ENCODE results near the gene ANKRD29. TPM values are rescaled to one million over a fixed set of nuclear protein-coding genes. Genes with fewer than 3 reads are reported as not detected.
A peak's percentile ranks its signal among the peaks of the same experiment; 100 is the strongest.

The ANKRD29 gene
- total and polyA plus RNA-seq, 9 of the 15 experiments (the other 6 are each of a cell fraction or from before 2014, with no cell fraction given): 0.36 TPM; not detected in 8

DNA sequence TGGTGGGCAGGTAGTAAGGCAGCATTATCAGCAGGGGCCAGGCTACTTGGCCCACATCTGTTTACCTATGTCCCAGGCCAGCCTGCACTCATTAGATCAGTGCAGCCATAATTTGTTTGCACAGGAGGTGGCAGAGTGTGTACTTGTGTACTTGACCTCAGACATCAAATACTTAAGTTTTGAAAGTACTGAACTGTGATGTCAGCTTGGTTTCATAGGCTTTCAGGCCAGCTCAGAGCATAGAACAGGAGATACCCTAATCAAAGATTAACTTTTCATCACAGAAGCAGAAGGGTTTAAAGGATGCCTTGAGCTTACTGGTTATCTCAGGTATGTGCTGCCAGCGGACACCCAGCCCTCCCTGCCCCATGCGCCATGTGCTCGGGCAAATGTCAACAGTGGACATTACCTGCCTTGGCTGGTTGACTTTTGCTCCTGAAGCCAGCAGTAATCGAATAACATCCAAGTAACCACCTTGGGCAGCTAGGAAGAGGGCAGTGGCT lies 33.2 kb downstream of the ANKRD29 start:
- H3K27ac ChIP-seq (ENCODE audit: extremely low read depth, low read depth, low read length): no peak overlapping the region
- FAIRE-seq (no peak), DNase-seq (ENCODE audit: extremely low read depth in 1 of 4, low spot score in 3 of 4) (no peak), ATAC-seq (peak; percentile 45)
- in situ Hi-C loops (cut with MboI) (no loop called here), intact Hi-C loops (cut with micrococcal nuclease) (loop anchor here (10.0 kb wide), 1 partner anchor 285 kb away; no protein-coding TSS in a partner anchor)
- no peaks in the 10 kb centered on the region for H4K20me1 ChIP-seq (replicated peaks; ENCODE audit: control insufficient read depth, insufficient read depth, low read length)
- TF ChIP-seq TAL1 (IDR thresholded peaks at IDR 0.05): peak; percentile 22; the same call in 1 of the 2 replicates
- TF ChIP-seq CBFA2T2 (conservative IDR thresholded peaks at IDR 0.05): 0 out of 2 replicates have a peak, but pooled peaks have one; percentile 22
- TF ChIP-seq CBFA2T3 (IDR thresholded peaks at IDR 0.05): 0 out of 2 replicates have a peak, but pooled peaks have one; percentile 44
- TF ChIP-seq, protein P1, sequence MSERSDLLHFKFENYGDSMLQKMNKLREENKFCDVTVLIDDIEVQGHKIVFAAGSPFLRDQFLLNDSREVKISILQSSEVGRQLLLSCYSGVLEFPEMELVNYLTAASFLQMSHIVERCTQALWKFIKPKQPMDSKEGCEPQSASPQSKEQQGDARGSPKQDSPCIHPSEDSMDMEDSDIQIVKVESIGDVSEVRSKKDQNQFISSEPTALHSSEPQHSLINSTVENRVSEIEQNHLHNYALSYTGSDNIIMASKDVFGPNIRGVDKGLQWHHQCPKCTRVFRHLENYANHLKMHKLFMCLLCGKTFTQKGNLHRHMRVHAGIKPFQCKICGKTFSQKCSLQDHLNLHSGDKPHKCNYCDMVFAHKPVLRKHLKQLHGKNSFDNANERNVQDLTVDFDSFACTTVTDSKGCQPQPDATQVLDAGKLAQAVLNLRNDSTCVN (CRISPR knock-in tag; IDR thresholded peaks at IDR 0.05): no peak
- H2AFZ ChIP-seq (ENCODE audit: low read depth, low read length): no peak overlapping the region
- no peak overlapping the region for H3K4me2 ChIP-seq (ENCODE audit: insufficient read depth, low read length)
- ChIA-PET CTCF (ENCODE audit: low intra/inter-chr PET ratio) (no interaction called here), POLR2A (no interaction called here)
- no peaks in the 10 kb centered on the region for H3K9me1 ChIP-seq (ENCODE audit: control insufficient read depth, insufficient read depth, low read length)
- no TSS peak for BruUV-seq (replicated peaks)
- H3K27me3 ChIP-seq (ENCODE audit: control insufficient read depth in 2 of 2, insufficient read depth in 2 of 2, low read length in 2 of 2): peaks cover 0 to 10% of the 10 kb centered on the region in 2 experiments; a peak in 2 of 5 replicates
- H3K79me2 ChIP-seq (ENCODE audit: control insufficient read depth, insufficient read depth, low read length): no peaks in the 10 kb centered on the region
- H3K4me1 ChIP-seq (replicated peaks in 1 of 2; ENCODE audit: control insufficient read depth in 2 of 2, insufficient read depth in 2 of 2, low read length in 2 of 2): no peaks in the 10 kb centered on the region; a peak in 2 of 5 replicates
- H3K36me3 ChIP-seq (ENCODE audit: control insufficient read depth, insufficient read depth, low read length): no peaks in the 10 kb centered on the region
- H3K9ac ChIP-seq (ENCODE audit: insufficient read depth in 1 of 2, low read depth in 2 of 2, low read length in 2 of 2): no peak overlapping the region
- H3K4me3 ChIP-seq: no peak overlapping the region
- H3K9me3 ChIP-seq (replicated peaks; ENCODE audit: control insufficient read depth, insufficient read depth, low read depth, low read length): no peaks in the 10 kb centered on the region
- 38% methylated on average over 4 of the region's 4 CpGs for WGBS (ENCODE audit: insufficient coverage, low coverage, missing lambda C conversion rate)

DNA sequence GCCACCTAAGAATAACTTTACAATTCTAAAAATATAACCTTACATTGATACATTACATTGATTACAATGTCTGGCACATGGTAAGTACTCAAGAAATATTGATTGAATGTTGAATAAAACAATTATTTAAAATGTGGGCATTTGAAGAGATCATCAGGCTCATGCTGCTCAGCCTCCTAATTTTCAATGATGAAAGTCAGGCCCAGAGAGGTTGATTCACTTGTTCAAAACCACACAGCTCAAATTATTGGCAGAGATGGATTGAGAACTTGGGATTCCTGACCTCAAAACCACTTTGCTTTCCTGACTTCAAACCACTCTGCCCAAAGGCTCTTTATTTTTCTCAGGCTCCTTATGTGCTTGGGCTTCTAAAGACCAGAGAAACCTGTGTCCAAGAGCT lies 34.7 kb downstream of the ANKRD29 start:
- Histone ChIP-seq H3K36me3 (ENCODE audit: control insufficient read depth, insufficient read depth, low read length) (no peaks in the 10 kb centered on the region), H3K9ac (ENCODE audit: insufficient read depth in 1 of 2, low read depth in 2 of 2, low read length in 2 of 2) (no peak overlapping the region), H3K27ac (ENCODE audit: extremely low read depth, low read depth, low read length) (no peak overlapping the region), H4K20me1 (replicated peaks; ENCODE audit: control insufficient read depth, insufficient read depth, low read length) (no peaks in the 10 kb centered on the region), H3K9me1 (ENCODE audit: control insufficient read depth, insufficient read depth, low read length) (no peaks in the 10 kb centered on the region), H3K27me3 (ENCODE audit: control insufficient read depth in 2 of 2, insufficient read depth in 2 of 2, low read length in 2 of 2) (peaks cover 0 to 10% of the 10 kb centered on the region in 2 experiments; a peak in 2 of 5 replicates), H3K4me1 (replicated peaks in 1 of 2; ENCODE audit: control insufficient read depth in 2 of 2, insufficient read depth in 2 of 2, low read length in 2 of 2) (no peaks in the 10 kb centered on the region; a peak in 2 of 5 replicates), H3K4me2 (ENCODE audit: insufficient read depth, low read length) (no peak overlapping the region), H3K9me3 (replicated peaks; ENCODE audit: control insufficient read depth, insufficient read depth, low read depth, low read length) (no peaks in the 10 kb centered on the region), H3K79me2 (ENCODE audit: control insufficient read depth, insufficient read depth, low read length) (no peaks in the 10 kb centered on the region), H3K4me3 (no peak overlapping the region), H2AFZ (ENCODE audit: low read depth, low read length) (no peak overlapping the region)
- CTCF ChIA-PET (ENCODE audit: low intra/inter-chr PET ratio): interaction anchor here (0.6 kb wide), 1 partner anchor 11 kb away, joined by 3 read pairs; no protein-coding TSS in a partner anchor
- BruUV-seq (replicated peaks): no TSS peak
- DNase-seq (ENCODE audit: extremely low read depth in 1 of 4, low spot score in 3 of 4) (no peak), ATAC-seq (no peak), FAIRE-seq (no peak)
- POLR2A ChIA-PET: no interaction called here
- intact Hi-C loops (cut with micrococcal nuclease): loop anchor here (10.0 kb wide), 1 partner anchor 287 kb away; no protein-coding TSS in a partner anchor
- in situ Hi-C loops (cut with MboI): no loop called here
- TF ChIP-seq ZFP36 (IDR thresholded peaks at IDR 0.05; ENCODE audit: low read depth, low read length, partially characterized antibody) (peak; percentile 77), HNRNPK (IDR thresholded peaks at IDR 0.05; ENCODE audit: low read depth, low read length, poor library complexity, severe bottlenecking) (no peak), ETV1 (tag; conservative IDR thresholded peaks at IDR 0.05; ENCODE audit: low read depth) (no peak), BCOR (IDR thresholded peaks at IDR 0.05) (peak; percentile 58; the same call in 1 of the 2 replicates), KDM1A (IDR thresholded peaks at IDR 0.05) (peak in 1 of 2 experiments; percentile 26; a peak in 1 of 4 replicates)
